GM19023 (cell line): Measurements from ENCODE around the gene KDM1A.
"Not testable (repeated sequence)": the region's sequence is repeated elsewhere in the genome, so short reads cannot be mapped to it uniquely, and the experiment has no call there.

Experiments used
- ATAC-seq: cut with Tn5 transposase; IDR thresholded peaks from one replicate; pipeline ENCODE4 v1.9.1; 2021; ENCODE audit warnings: mild to moderate bottlenecking, moderate library complexity; ENCODE audit not compliant: unreplicated experiment

KDM1A gene

DNA sequence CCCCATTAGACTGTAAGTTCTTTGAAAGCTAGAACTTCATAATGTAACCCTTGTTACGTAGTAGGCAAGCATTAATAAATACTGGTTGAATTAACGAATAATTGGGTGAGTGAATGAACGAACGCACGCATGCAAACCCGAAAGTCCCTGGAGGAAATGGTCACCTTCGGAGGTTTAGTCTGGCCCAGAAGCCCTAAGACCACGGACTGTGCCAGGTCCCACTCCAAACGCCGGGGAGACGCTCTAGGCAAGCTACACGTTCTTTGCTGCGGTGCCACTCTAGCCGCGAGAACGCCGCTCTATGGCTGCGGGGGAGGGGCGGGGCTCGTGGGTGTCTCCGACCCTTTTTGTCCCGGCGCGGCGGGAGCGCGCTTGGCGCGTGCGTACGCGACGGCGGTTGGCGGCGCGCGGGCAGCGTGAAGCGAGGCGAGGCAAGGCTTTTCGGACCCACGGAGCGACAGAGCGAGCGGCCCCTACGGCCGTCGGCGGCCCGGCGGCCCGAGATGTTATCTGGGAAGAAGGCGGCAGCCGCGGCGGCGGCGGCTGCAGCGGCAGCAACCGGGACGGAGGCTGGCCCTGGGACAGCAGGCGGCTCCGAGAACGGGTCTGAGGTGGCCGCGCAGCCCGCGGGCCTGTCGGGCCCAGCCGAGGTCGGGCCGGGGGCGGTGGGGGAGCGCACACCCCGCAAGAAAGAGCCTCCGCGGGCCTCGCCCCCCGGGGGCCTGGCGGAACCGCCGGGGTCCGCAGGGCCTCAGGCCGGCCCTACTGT, at the start of gene KDM1A:
Gene KDM1A (plus strand): TSS at position 375 of the 769 bp plus-strand sequence. CDS start 129 bp downstream, at position 504.
- ATAC-seq: peak; percentile 88

DNA sequence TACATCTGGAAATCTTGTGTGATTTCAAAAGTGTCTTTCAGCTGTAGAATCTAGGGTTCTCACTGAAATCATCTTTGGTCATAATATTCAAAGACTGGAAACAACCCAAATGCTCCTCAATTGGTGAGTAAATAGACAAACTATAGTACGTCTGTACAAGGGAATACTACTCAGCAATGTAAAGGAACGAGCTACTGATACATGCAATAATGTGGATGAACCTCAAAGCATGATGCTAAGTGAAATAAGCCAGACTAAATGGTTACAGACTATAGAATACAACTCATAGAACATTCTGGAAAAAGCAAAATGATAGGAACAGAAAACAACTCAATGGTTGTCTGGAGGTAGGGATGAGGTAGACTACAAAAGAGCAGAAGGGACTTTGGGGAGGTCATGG, 49.2 kb upstream of the KDM1A start:
- ATAC-seq: no peak

DNA sequence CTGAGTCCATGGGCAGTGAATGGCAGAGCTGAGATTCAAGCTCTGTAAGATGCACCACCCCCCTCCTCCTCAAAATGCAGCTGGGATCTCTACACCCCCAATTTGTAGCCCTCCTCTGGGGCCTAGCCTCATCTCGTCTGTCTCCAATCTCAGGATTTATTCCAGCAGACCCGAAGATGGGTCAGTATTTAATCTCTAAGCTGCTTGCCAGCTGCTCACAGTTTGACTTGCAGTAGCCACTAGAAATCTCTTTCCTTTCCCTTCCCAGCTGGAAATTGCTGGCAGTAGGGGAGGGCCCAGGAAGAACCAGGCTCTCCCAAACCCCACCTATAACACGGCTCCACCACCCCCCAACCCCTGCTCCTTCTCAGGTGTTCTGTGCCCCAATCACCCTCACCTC, 48.1 kb upstream of the KDM1A start:
- no peak for ATAC-seq

DNA sequence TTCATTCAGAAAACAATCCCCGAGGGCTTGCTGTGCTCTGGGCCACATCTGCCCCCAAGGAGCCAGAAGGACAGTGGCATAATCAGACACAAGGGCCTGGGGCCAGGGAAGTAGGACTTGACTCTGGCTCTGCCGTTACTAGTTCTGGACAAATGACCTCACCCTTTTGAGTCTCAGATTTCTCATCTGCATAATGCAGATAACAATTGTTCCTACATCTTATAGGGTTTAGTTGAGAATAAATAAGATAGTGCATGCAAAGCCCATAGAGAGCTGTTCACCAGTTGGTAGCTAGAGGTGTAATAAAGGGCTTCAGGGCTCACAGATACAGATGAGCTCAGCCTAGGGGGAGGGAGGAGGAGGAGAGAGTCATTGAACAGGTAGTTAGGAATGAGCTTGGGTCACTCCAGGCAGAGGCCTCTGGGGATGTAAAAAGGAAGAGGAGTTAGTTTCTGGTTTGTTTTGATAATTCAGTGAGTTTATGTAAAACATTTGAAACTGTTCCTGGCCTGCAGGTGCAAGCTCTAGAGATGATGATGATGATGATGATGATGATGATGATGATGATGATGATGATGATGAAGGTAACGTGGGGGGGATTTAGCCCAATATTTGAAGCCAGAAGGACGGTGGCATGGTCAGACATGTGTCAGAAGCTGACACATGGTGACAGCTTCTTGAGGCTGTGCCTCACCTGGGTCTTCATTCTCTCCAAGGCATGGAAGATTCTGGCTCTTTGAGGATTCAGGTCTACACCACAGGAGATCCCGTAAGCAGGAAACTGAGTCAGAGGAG, 47.5 kb upstream of the KDM1A start:
- no peak for ATAC-seq

DNA sequence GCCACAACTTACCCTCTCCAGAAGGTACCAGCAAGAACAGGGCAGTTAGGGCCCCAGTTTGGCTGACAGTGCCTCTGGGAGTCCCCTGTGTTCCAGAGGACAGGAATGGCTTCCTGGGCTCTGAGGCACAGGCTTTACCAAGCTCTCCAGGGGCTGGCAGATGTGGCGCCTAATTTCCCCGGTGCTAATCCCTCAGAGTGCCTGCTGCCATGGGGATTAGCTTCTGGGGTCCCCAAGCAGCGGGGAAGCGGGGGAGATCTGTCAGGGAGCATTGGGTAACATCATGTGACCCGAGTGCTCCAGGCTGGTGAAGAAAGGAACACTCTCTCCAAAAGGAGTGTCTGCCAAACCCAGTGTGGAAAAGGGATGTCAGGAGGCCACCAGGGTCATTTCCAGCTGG, 46.5 kb upstream of the KDM1A start, which contains the start of gene LACTBL1:
Gene LACTBL1 (minus strand): TSS at position 107 of the 400 bp plus-strand sequence. CDS start 550 bp downstream, outside the sequence.
- ATAC-seq: no peak

GRCh38 chr1:22975694-22976093, 43.6 kb upstream of the KDM1A start:
- no peak for ATAC-seq

- no peak for ATAC-seq
Measured at GRCh38 chr1:22976127-22976460, 43.2 kb upstream of the KDM1A start.

GRCh38 chr1:22976461-22977243, 42.6 kb upstream of the KDM1A start:
- ATAC-seq: no peak

DNA sequence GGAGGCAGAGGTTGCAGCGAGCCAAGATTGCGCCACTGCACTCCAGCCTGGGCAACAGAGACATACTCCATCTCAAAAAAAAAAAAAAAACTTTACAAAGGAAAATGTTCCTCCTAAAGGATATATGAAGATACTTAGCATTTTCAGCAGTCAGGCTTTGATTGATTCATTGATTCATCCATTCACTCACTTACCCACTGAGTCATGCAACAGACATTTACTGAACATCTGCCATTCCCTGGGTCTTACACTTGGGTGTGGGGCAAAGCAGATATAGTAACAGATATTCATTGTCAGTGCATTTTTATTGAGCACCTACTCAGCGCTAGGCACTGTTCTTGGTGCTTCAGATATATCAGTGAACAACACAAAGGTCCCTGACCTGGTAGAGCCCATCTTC, 41.0 kb upstream of the KDM1A start:
- ATAC-seq: no peak

GRCh38 chr1:22980471-22980790, 38.8 kb upstream of the KDM1A start:
- ATAC-seq: not testable (repeated sequence)

DNA sequence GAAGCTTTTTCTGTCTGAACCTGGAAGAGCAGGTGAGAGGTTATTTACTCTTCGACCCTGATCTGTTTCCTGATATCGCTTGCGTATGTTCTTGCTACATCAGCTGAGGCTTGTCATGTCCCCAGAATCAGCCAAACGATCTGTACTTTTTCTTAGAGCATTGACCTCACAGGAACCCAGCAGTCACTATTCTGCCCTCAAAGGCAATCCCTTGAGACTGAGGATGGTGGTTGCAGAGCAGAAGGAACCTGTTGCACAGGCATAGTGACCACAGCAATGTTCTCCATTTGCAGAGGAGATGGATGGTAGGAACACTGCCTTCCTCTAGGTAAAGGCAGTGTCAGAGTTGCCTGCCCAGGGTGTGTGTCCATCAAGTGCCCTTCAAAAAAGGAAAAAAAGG, 35.3 kb upstream of the KDM1A start:
- no peak for ATAC-seq

DNA sequence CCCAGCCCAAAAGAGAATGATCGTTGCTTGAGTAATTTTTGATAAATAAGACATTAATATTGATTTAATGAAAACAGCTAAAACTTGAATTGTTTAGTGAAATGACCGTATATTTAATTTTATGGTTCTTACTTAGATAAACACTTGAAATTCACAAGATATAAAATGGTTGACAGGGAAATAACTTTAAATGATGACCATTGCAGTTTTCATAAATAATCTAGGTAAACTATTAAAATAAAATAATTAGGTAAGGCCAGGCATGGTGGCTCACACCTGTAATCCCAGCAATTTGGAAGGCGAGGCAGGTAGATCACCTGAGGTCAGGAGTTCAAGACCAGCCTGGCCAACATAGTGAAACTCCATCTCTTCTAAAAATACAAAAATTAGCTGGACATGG, 26.9 kb upstream of the KDM1A start:
- ATAC-seq: not testable (repeated sequence)

- not testable (repeated sequence) for ATAC-seq
Measured at GRCh38 chr1:22993220-22993795, 26.0 kb upstream of the KDM1A start.

DNA sequence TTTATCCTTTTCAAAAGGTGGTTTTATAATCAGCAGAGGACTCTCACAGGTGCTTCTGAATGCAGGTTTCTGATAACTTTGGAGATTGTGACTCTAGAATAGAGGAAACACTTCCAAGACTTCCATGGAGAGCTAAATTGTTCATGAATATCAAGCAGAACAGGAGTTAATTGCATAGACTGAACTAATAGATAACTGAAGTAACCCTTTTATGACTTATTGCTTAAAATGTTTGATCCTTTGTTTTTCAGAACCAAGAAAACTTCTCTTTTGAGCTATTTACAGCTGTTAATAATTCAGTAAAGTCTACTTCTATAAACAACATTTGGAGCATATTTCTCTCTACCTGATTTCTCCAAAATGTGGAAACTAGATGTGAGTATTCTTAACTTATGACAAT, 23.5 kb upstream of the KDM1A start:
- ATAC-seq: no peak

DNA sequence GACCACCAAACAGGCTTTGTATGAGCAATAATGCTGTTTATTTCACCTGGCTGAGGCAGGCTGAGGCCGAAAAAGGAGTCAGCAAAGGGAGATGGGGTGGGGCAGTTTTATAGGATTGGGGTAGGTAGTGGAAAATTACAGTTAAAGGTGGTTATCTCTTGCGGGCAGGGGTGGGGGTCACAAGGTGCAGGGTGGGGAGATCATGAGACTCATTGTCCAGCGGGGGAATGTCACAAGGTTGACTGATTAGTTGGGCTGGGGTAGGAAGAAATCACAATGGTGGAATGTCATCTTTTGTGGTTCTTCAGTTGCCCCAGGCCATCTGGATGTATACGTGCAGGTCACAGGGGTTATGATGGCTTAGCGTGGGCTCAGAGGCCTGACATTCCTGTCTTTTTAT, 21.7 kb upstream of the KDM1A start:
- not testable (repeated sequence) for ATAC-seq

DNA sequence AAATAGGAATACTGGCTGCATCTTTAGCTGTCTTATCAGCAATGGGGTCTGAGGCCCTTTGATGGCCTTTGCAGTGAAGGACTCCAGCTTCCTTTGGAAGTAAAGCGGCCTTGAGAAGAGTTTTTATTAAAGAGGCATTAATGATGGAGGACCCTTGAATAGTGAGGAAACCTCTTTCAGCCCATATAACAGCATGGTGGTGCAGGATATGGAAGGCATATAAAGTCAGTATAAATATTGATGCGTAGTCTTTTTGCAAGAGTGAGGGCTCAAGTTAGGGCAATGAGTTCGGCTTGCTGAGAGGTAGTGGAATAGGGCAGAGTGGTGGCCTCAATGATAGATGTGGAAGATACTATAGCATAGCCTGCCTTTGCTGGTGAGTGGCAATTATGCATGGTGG, 19.1 kb upstream of the KDM1A start:
- ATAC-seq: not testable (repeated sequence)

- not testable (repeated sequence) for ATAC-seq
Measured at GRCh38 chr1:23002218-23002617, 17.1 kb upstream of the KDM1A start.

GRCh38 chr1:23004112-23004511, 15.2 kb upstream of the KDM1A start:
- no peak for ATAC-seq

GRCh38 chr1:23004769-23005168, 14.5 kb upstream of the KDM1A start:
- not testable (repeated sequence) for ATAC-seq

GRCh38 chr1:23007106-23007505, 12.2 kb upstream of the KDM1A start:
- no peak for ATAC-seq

GRCh38 chr1:23008901-23009300, 10.4 kb upstream of the KDM1A start:
- ATAC-seq: no peak
